Measurements from ENCODE around the gene DTHD1.

Gene DTHD1

GRCh38 chr4:36281384-36282106 is at the start of gene DTHD1:
Gene DTHD1, plus strand, starts transcription at chr4:36281616. Its CDS starts 143 bp downstream, at chr4:36281759.
- DNase-seq (ENCODE audit: low read depth): no peak

- DNase-seq (ENCODE audit: low read depth): no peak
Observed at GRCh38 chr4:36233567-36234266, 47.7 kb upstream of the DTHD1 start.

GRCh38 chr4:36235306-36235705 is 46.1 kb upstream of the DTHD1 start:
- DNase-seq (ENCODE audit: low read depth): no peak

- no peak for DNase-seq (ENCODE audit: low read depth)
Observed at GRCh38 chr4:36236159-36236558, 45.3 kb upstream of the DTHD1 start.

GRCh38 chr4:36237366-36238313 is 43.8 kb upstream of the DTHD1 start:
- DNase-seq (ENCODE audit: low read depth): no peak

GRCh38 chr4:36241771-36242170 is 39.6 kb upstream of the DTHD1 start:
- DNase-seq (ENCODE audit: low read depth): no peak

- DNase-seq (ENCODE audit: low read depth): no peak
Observed at GRCh38 chr4:36242629-36243354, 38.6 kb upstream of the DTHD1 start.

GRCh38 chr4:36243355-36244256 is 37.8 kb upstream of the DTHD1 start:
- peak; percentile 34 for DNase-seq (ENCODE audit: low read depth)

- DNase-seq (ENCODE audit: low read depth): peak; percentile 60
Observed at GRCh38 chr4:36244257-36245082, 36.9 kb upstream of the DTHD1 start, which contains the start of gene ARAP2. Gene ARAP2, minus strand, starts transcription at chr4:36244514. Its CDS starts 15,028 bp downstream, at chr4:36229486.

- DNase-seq (ENCODE audit: low read depth): no peak
Observed at GRCh38 chr4:36249610-36250009, 31.8 kb upstream of the DTHD1 start.

- no peak for DNase-seq (ENCODE audit: low read depth)
Observed at GRCh38 chr4:36251983-36252382, 29.4 kb upstream of the DTHD1 start.

- DNase-seq (ENCODE audit: low read depth): no peak
Observed at GRCh38 chr4:36254371-36254770, 27.0 kb upstream of the DTHD1 start.

GRCh38 chr4:36255577-36255976 is 25.8 kb upstream of the DTHD1 start:
- DNase-seq (ENCODE audit: low read depth): peak; percentile 24

GRCh38 chr4:36256398-36256891 is 25.0 kb upstream of the DTHD1 start:
- DNase-seq (ENCODE audit: low read depth): no peak

- no peak for DNase-seq (ENCODE audit: low read depth)
Observed at GRCh38 chr4:36260731-36261130, 20.7 kb upstream of the DTHD1 start.

GRCh38 chr4:36264207-36264826 is 17.1 kb upstream of the DTHD1 start:
- DNase-seq (ENCODE audit: low read depth): no peak

- no peak for DNase-seq (ENCODE audit: low read depth)
Observed at GRCh38 chr4:36267486-36268268, 13.7 kb upstream of the DTHD1 start.

GRCh38 chr4:36269101-36269500 is 12.3 kb upstream of the DTHD1 start:
- DNase-seq (ENCODE audit: low read depth): no peak

Data from activated T-cell treated with anti-CD3 and anti-CD28 coated beads for 1 hour (primary cell).